Panc1 (cell line): ENCODE measurements around the gene EXOC6B.

Experiments
- POLR2AphosphoS5 ChIP-seq: IDR thresholded peaks from 2 replicates; pipeline ENCODE4 v1.6.1; 2012; ENCODE audit warnings: mild to moderate bottlenecking, low read depth, low read length, moderate library complexity
- SIN3A ChIP-seq: IDR thresholded peaks from 2 replicates; pipeline ENCODE4 v1.6.1; 2012; ENCODE audit warnings: low read depth, mild to moderate bottlenecking, low read length, moderate library complexity, borderline replicate concordance; ENCODE audit not compliant: insufficient read depth
- TCF7L2 ChIP-seq: IDR thresholded peaks from 2 replicates; pipeline ENCODE4 v1.6.1; 2011; ENCODE audit warnings: mild to moderate bottlenecking, low read depth, low read length, inconsistent platforms
- TF ChIP-seq, protein P1 (sequence below): fragments of 450-650 bp; IDR thresholded peaks from 2 replicates; pipeline ENCODE4 v1.5.1; 2017; ENCODE audit warnings: mild to moderate bottlenecking
- TF ChIP-seq, protein P2 (sequence below), 2 experiments: IDR thresholded peaks; 2 replicates each; pipeline ENCODE4 v1.6.1; 2011 to 2012; ENCODE audit warnings: low read depth in 2 of 2, control low read depth in 1 of 2, low read length in 1 of 2, mild to moderate bottlenecking in 1 of 2, moderate library complexity in 1 of 2; ENCODE audit not compliant: insufficient read depth in 1 of 2

DNA sequence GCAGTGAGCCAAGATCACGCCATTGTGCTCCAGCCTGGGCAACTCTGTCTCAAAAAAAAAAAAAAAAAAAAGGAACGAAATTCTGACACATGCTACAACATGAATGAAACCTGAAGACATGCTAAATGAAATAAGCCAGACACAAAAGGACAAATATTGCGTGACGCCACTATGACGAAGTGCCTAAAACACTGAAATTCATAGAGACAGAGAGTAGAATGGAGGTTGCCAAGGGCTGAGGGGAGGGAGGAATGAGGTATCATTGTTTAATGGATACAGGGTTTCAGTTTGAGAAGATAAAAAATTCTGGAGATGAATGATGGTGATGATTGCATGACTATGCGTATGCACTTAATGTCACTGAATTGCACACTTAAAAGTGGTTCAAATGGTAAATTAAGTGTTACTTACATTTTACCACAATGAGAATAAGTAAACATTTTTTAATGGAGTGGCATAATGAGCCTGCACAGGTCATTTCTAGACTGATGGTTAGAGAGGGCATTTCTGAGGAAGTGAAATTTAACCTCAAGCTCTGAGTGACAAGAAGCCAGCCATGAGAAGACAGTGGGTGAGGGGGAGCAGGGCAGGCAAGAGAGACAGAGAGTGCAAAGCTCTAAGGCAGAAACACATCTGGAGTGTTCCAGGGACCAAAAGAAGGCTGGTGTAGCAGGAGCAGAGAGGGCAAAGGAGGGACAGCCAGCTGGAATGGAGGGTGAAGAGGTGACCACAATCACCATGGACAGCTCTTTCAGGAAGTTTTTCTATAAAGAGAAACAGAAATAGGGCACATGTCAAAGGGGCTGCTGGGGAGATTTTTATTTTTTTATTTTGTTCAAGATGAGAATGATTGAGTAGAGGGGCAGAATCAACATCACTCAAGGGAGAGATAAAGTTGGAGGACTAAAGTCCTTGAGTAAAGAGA is 20.6 kb upstream of the EXOC6B start:
- TF ChIP-seq POLR2AphosphoS5 (no peak), SIN3A (no peak), TCF7L2 (no peak)
- TF ChIP-seq, protein P1, sequence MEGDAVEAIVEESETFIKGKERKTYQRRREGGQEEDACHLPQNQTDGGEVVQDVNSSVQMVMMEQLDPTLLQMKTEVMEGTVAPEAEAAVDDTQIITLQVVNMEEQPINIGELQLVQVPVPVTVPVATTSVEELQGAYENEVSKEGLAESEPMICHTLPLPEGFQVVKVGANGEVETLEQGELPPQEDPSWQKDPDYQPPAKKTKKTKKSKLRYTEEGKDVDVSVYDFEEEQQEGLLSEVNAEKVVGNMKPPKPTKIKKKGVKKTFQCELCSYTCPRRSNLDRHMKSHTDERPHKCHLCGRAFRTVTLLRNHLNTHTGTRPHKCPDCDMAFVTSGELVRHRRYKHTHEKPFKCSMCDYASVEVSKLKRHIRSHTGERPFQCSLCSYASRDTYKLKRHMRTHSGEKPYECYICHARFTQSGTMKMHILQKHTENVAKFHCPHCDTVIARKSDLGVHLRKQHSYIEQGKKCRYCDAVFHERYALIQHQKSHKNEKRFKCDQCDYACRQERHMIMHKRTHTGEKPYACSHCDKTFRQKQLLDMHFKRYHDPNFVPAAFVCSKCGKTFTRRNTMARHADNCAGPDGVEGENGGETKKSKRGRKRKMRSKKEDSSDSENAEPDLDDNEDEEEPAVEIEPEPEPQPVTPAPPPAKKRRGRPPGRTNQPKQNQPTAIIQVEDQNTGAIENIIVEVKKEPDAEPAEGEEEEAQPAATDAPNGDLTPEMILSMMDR = no peak
- TF ChIP-seq, protein P2, sequence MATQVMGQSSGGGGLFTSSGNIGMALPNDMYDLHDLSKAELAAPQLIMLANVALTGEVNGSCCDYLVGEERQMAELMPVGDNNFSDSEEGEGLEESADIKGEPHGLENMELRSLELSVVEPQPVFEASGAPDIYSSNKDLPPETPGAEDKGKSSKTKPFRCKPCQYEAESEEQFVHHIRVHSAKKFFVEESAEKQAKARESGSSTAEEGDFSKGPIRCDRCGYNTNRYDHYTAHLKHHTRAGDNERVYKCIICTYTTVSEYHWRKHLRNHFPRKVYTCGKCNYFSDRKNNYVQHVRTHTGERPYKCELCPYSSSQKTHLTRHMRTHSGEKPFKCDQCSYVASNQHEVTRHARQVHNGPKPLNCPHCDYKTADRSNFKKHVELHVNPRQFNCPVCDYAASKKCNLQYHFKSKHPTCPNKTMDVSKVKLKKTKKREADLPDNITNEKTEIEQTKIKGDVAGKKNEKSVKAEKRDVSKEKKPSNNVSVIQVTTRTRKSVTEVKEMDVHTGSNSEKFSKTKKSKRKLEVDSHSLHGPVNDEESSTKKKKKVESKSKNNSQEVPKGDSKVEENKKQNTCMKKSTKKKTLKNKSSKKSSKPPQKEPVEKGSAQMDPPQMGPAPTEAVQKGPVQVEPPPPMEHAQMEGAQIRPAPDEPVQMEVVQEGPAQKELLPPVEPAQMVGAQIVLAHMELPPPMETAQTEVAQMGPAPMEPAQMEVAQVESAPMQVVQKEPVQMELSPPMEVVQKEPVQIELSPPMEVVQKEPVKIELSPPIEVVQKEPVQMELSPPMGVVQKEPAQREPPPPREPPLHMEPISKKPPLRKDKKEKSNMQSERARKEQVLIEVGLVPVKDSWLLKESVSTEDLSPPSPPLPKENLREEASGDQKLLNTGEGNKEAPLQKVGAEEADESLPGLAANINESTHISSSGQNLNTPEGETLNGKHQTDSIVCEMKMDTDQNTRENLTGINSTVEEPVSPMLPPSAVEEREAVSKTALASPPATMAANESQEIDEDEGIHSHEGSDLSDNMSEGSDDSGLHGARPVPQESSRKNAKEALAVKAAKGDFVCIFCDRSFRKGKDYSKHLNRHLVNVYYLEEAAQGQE (IDR thresholded peaks at IDR 0.05; ENCODE audit: insufficient read depth in 1 of 2, low read depth in 2 of 2, low read length in 1 of 2) = peak; percentile 71 to 75; a peak in 3 of 4 replicates
